HG03442 (cell line): Measurements from ENCODE around the gene CDKN2B.
A peak's percentile ranks its signal among the peaks of the same experiment; 100 is the strongest.
"Not testable (repeated sequence)": the region's sequence is repeated elsewhere in the genome, so short reads cannot be mapped to it uniquely, and the experiment has no call there.

Experiments
- ATAC-seq: cut with Tn5 transposase; IDR thresholded peaks from one replicate; pipeline ENCODE4 v1.9.1; 2021; ENCODE audit warnings: mild to moderate bottlenecking, moderate library complexity; ENCODE audit not compliant: unreplicated experiment

CDKN2B gene, protein sequence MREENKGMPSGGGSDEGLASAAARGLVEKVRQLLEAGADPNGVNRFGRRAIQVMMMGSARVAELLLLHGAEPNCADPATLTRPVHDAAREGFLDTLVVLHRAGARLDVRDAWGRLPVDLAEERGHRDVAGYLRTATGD

DNA sequence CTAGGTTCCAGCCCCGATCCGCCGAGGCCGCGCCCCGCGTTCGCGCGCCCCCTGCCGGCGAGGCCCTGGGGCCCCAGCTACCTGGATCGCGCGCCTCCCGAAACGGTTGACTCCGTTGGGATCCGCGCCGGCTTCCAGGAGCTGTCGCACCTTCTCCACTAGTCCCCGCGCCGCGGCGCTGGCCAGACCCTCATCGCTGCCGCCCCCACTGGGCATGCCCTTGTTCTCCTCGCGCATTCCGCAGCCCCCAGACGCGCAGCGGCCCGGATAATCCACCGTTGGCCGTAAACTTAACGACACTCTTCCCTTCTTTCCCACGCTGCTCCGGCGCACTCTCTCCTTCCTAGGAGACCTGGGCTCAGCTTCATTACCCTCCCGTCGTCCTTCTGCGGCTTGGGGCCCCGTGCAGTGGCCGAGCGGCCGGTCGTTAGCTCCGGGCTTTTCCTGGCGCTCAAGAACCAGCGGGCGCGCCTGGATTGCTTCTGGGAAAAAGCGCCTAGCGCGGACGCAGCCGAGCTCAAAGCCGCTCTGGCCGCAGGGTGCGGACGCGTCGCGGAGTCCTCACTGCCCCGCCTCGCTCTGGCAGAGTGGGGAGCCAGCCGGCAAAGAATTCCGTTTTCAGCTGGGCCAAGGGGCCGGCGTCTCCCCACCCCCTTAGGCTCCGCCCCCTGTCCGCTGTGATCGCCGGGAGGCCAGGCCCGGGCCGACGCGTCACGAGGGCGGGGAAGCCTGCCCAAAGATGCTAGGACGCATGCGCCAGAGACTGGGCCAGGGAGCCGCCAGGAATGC is at the start of gene CDKN2B:
TSS of gene CDKN2B (minus strand) at position 589 of the 789 bp plus-strand sequence. CDS start at position 237, 352 bp downstream.
- peak; percentile 90 for ATAC-seq

DNA sequence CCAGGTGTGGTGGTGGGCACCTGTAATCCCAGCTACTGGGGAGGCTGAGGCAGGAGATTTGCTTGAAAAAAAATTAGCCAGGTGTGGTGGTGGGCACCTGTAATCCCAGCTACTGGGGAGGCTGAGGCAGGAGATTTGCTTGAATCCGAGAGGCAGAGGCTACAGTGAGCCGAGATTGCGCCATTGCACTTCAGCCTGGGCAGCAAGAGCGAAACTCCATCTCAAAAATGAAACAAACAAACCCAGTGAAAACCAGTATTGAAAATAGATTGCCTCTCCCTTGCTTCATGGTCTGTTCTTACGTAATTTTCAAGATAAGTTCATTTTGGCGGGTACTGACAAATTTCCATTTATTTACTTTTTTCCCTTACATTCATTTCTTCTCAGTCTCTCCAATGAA is 48.9 kb upstream of the CDKN2B start:
- ATAC-seq = not testable (repeated sequence)

DNA sequence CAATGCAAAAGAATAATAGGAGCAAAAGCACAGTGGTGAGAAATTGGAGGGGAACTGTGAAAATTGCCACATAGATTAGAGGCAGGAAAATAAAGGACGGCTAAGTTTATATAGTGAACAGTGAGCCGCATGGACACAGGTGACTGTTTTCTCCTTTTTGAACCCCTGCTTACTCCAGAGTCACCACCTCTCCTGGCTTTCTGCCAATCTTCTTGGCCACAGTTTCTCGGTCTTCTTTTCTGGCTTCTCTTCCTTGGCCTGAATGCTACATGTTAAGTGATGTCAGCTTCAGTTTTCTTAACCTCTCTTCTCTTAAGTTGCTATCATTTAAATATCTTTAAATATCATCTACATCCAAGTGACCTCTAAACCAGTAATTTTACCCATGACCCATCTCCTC is 47.3 kb upstream of the CDKN2B start:
- no peak for ATAC-seq

DNA sequence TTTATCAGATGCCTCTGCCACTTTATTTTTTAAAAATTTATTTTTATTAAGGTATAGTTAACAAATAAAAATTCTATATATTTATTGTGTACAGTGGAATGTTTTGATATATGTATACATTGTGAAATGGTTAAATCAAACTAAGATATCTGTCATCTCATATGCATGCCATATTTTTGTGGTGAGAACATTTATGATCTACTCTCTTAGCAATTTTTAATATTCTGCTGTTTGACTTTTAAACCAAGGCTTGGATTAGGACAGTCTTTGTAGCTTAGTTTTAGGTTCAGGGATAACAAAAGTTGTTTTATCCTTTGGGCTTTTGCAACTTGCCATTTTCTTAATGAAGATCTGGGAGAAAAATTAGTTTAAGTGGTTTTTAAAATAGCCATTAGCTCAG is 46.0 kb upstream of the CDKN2B start:
- ATAC-seq = no peak

DNA sequence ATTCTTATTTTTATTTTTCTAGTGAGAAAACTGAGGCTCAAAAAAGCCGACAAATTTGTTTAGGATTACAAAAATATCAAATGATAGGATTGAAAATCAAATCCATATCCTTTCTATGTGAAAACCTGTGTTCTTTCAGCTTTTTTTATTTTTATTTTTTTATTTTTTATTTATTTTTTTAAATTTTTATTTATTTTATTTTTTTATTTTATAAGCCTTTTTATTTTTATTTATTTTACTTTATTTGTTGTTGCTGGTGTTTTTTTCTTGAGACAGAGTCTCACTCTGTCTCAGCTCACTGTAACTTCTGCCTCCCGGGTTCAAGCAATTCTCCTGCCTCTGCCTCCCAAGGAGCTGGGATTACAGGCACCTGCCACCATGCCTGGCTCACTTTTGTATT is 45.4 kb upstream of the CDKN2B start:
- no peak for ATAC-seq

DNA sequence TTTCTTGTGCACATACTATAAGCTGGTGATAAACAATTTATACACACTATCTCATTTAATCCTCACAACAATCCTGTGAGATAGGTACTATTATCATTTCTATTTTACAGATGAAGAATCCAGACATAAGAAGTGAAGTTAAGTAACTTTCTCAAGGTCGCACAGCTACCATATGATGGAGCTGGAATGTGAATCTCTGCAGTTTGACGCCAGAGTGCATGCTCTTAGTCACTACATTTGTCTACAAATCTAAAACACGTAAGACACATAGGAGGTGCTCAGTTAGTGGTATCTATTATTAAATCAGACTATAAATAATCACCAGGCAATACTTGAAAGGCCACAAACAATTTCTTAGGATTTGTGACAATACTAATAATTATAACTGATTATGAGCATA is 45.0 kb upstream of the CDKN2B start:
- no peak for ATAC-seq

DNA sequence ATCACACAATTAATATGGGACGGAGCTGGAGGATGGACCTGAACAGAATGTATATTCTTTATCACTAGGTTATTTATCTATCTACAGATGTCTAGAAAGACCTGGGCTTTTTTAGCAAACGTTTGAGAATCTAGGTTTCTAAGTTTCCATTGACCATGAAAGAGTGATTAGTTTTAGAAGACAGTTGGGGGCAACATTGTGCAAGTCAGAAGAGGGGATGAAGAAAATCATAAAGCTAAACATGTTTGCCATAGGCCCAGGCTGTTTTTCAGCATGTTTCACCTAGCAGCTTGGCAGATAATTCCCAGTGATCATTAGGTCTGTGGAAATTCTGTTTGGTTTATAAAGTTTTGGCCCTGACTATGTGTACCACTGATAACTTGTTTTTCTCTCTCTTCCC is 44.1 kb upstream of the CDKN2B start:
- no peak for ATAC-seq

DNA sequence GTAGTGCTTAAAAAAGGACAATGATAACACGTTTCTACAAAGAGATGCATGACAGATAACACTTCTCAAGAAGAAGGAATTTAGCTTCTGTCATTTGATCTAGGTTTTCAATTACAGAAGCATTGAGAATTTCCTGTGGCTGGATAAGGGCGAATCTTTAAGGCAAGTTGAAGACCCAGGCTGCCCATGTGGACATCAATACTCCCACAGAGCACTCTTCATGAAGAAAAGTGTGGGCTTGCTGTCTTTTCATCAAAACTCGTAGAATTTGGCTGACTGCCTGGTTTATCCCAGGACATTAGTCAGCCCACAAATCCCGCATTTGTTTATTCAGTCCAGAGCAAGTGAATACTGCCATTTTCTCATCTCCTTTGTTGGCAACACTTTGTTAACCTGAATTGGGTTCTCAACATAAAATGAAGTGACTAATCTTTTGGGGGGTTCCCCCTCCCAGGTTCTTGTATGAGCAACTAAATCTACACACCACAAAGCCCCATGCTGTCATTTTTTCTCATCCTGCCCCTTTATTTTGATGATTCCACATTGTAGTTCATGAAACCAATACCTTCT is 43.4 kb upstream of the CDKN2B start:
- ATAC-seq = peak; percentile 66

DNA sequence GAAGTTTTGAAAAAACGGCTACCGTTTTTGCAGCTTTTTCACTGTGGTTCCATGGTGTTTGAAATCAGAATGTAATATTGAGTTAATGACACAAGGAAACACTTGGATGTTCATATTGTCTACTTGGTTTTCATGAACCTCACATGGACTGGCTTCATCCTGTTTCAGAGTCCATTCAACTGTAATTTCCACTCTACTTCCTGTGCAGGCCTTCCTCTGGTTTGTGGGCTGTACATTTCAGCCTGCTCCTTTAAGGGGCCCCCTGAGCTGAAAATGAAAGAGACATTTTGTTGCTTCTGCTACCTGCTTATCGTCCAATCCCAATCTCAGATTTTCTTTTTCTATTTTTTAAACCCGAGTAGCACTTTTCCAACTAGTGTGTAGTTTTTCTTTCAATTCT is 41.8 kb upstream of the CDKN2B start:
- ATAC-seq = peak; percentile 40

DNA sequence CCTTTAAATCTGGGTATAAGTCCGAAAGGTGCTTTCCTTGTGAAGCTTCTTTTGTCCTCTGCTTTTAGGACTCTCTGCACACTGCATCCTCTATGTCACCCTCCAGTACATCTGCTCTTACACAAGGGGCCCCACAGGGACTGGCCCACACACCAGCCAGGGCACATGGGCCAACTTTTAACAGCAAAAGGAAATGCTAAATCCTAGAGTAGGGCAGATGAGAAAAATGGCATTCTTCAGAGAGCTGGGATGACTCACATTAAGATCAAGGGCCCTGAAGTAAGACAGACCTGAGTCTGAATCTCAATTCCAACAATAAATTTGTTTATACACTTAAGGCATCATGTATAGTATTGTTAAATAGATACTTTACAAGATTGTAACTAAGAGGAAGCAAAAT is 40.3 kb upstream of the CDKN2B start:
- no peak for ATAC-seq

DNA sequence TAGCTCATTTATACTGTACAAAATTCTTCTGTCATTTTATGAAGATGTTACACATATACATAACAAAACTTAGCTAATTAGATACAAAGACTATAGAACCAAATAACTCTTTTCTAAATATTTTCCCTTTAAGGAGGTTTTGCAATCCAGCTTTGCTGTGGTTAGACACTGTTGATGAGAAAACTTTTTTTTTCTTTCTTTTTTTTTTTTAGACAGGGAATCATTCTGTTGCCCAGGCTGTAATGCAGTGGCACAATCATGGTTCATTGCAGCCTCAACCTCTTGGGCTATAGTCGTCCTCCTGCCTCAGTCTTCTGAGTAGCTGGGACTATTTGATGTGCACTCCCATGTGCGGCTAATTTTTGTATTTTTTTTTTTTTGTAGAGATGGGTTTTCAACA is 38.5 kb upstream of the CDKN2B start:
- ATAC-seq = no peak

DNA sequence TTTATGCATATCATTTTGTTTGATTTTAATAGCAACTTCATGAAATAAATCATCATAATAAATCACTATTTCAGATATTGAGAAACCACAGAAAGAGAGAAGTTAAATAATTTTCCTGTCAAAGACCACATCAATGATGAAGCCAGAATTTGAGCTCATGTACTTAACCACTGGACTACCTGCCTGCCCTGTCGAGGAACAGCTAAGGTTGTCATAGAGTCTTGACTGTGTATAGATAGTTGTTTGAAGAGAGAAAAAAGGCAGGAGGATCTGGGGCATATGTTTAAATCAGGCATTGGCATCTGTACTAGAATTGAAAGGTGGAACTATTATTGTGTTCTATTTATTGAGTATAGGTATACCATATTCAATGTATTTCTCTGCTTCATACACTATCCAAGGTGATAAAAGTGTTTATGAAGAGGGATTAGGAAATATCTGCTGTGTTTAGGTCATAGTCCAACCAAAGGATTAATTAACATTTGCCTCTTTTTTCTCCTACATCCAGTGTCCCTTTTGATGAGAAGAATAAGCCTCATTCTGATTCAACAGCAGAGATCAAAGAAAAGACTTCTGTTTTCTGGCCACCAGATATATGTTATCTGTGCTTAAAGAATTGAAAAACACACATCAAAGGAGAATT is 37.3 kb upstream of the CDKN2B start:
- no peak for ATAC-seq

DNA sequence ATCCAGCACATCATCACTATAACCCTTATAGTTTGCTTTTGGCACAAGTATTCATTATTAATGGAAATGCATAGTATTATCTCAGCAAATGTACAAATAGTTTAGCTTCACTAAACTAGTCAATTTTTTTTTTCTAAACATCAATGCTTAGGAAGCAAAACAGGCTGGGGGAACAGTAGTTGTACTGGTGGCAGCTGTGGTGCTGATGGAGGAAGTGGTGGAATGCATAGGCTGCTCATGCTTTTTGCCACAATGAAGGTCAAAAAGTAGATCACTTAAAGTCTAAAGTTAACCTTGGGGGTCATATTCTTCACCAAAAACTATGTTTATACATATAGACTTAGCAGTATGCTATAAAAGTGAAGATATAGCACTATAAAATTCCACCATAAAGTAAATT is 36.3 kb upstream of the CDKN2B start:
- ATAC-seq = no peak

DNA sequence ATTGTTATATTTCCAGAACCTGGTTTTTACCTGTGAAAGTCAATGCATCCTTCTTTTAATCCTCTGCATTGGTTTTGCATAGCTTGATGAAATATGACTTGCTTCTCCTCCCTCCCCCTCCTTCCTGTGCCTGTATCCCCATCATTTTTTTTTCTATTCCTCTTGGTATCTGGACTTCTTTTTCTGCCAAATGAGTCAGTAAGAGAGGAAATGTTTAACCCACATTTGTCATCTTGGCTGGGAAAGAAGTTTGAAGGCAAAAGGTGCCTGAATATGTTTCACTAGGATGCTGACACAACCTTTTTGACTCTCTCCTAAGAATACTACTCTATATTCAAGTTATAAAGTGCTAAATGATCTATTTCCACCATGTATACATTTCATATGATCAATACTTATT is 35.5 kb upstream of the CDKN2B start:
- no peak for ATAC-seq

DNA sequence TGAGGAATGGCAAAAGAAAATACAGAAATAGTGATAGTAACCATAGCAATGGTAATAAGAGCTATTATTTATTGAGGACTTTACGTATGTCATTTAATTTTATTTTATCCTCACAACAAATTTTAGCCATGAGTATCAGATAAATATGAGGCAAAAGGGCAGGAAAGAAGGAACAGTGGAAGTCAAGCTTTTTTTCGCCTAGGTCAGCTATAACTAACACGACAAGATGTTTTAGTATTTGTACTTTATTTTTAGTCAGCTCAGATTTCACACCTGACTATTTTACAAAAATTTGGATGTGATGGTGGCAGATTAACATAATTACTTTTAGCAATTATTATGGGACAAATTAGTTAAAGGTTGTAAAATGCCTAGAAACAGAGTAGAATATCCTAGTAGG is 34.8 kb upstream of the CDKN2B start:
- ATAC-seq = no peak

DNA sequence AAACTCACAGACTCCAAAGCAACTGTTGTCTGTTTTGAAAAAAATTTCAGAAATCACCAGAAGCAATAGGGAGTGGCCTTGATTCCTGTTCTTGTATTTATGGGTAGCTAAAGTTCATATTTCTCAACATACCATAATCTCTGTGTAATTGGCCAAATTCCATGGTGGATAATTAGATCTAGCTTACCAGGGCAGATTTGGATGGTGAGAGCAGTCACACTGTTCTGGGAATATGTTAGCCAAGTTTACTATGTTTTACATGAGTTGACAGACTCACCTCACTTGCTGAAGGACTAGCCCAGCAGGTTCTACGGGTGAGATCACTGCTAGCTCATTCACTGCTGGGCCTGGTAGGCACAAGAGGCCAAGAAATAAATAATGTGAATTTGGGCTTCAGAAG is 32.7 kb upstream of the CDKN2B start:
- ATAC-seq = no peak

DNA sequence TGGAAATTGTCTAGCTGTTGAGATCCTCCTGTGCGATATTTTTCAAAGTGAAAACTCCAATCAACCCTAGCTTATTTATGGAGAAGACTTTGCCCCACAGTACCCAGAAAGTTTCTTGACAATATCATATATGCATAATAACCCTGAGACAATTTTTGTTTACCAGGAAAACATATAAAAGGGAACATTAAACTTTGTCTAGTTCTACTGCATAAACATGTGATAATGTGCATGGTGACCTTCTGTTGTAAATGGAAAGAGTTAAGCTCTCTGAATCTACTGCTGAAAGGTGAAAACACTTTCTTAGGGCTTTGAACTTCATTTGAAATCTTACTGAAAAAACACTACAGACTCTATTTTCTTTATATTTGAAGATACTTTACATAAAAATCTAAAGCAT is 32.2 kb upstream of the CDKN2B start:
- ATAC-seq = no peak

DNA sequence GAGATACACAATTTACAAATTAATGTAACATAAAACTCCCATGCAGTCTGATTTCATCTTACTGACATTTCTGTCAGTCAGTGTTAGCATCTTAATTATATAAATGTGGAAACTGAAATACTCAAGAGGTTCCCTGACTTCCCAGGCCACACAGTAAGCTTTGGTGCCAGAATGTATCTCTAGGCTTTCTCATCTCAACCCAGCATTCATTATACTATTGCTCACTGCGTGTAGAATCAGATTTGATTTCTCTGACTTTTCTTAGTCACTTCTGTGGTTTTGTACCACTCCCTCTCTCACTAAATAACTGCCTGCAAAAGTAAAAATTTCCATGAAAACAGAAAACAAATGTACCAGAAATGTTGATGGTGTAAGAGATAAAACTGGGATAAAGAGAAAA is 31.7 kb upstream of the CDKN2B start:
- no peak for ATAC-seq

DNA sequence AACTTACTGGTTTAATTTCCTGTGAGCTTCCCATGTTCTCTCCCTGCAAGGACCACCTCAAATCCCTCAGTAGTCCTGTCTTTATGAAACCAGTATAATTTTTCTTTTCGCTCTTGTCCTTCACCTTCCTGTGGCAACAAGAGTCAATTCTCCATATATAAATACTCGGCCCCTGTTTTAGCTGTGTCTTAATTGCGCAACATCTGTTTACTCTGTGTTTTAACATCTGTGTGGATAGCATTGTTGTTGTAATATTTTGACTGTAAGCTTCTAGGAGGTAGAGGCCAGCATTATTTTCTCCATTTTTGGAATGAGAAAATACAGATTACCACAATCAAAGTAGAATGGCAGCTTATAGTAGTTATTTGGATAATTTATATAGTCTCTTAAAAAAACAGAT is 30.2 kb upstream of the CDKN2B start:
- no peak for ATAC-seq

DNA sequence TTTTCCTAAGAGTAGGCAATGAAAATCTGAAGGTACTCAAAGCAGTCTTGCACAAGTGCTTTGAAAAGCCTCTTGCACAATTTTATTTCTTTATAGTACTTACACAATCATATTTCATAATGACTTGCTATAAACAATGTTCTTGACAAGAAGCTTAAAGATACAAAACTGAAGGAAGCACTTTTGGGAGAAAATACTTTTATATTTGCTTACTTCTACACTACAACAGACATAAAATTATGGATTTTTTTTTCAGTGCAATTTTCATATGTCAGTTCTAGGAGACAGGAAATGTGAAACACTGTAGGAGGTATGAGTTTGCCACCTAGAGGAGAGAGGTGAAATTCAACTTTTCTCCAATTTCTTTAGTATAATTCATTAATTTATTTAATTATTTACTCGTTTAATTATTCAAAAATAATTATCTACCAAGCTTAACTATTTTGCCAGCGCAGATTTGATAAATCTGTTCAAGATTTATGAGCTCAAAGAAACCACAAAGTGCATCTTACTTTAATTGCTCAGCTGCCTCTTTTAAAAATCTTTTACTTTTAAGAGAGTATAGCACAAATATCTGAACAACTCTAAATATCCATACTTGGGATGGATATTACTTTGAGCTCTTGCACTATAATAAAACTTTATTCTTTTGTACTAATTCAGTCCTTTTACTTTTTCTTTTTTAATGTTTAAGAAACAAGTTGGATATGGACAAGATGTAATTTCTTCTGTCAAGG is 29.0 kb upstream of the CDKN2B start:
- no peak for ATAC-seq

DNA sequence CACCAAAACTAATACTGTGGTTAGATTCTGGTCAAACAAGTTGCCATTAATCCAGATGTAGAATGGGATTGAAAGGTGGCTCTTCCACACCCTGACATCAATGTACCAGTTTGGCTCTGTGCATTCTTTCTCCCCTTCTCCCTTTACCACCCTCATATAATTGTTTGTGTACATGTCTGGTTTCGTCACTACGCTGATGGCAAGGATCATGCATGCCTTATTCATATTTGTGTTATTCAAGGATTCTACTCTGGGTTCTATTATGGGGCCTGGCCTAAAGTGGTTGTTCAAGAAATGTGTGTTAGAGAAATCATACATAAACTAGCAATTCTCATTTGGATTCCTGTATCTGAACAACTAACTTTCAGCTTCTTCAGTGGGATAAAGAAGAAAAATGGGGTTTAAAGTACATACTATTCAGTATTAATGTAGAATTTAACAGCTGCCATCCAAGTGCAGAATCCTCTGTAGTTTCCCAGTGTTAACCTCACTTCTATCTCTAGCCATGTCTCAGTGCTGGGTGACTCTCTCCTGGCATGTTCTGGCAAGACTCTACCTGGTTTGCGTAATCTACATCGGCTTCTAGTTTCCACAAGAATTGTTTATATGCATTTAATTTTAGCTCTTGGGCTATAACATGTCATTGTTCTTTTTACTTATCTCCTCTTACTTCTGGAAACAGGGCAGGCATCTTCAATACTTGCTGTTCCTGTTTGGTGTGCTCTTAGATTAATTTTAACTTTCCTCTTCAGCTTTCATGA is 27.9 kb upstream of the CDKN2B start:
- no peak for ATAC-seq
